Measurements from ENCODE around the gene PTPRH.
"Not testable (repeated sequence)": the region's sequence is repeated elsewhere in the genome, so short reads cannot be mapped to it uniquely, and the experiment has no call there.

Gene PTPRH

GRCh38 chr19:55224038-55224665 lies 14.9 kb upstream of the PTPRH start:
- no peak for DNase-seq

- DNase-seq, result no peak
Measured at GRCh38 chr19:55223291-55224037, 14.2 kb upstream of the PTPRH start.

- DNase-seq, result no peak
Measured at GRCh38 chr19:55220525-55220924, 11.2 kb upstream of the PTPRH start.

- peak; percentile 86 for DNase-seq
Measured at GRCh38 chr19:55216461-55217198, 7.3 kb upstream of the PTPRH start.

DNA sequence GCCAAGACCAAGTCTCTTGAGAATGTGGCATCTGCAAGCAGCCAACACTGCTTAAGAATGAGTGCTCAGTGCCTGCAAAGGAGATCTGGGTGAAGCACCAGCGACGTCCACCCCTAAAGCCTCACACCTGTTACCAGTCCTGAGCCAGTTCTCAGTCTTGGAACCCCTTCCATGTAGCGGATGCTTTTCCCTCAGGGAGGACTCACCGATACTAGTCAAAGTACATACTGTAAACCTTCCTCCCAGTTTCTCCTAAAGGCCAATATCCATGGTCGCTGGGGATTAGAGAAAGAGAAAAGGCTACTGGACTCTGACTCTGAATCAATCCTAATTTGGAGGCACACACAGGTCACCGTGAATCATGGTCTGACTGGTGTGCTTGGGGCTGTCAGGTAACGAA lies 4.2 kb upstream of the PTPRH start:
- DNase-seq, result no peak

DNA sequence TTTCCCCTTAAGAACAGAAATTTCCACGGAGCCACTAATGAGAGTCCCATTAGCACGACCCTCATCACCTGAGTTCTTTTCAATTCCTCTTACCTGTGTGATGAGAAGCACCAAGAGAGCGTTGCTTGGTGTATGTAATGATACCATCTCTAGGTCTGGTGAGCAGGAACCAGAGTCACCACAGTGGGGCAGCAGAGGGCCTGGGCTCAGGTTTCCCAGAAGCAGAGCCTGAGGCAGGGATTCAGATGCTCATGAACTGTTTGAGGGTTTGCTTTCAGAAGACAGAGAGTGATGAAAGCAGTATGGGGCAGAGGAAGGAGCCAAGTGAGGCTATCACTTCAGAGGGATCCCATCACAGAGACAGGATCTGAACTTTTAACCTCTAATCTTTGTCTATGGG lies 3.1 kb upstream of the PTPRH start:
- no peak for DNase-seq

GRCh38 chr19:55209693-55210472 lies 582 bp upstream of the PTPRH start:
- DNase-seq, result no peak

DNA sequence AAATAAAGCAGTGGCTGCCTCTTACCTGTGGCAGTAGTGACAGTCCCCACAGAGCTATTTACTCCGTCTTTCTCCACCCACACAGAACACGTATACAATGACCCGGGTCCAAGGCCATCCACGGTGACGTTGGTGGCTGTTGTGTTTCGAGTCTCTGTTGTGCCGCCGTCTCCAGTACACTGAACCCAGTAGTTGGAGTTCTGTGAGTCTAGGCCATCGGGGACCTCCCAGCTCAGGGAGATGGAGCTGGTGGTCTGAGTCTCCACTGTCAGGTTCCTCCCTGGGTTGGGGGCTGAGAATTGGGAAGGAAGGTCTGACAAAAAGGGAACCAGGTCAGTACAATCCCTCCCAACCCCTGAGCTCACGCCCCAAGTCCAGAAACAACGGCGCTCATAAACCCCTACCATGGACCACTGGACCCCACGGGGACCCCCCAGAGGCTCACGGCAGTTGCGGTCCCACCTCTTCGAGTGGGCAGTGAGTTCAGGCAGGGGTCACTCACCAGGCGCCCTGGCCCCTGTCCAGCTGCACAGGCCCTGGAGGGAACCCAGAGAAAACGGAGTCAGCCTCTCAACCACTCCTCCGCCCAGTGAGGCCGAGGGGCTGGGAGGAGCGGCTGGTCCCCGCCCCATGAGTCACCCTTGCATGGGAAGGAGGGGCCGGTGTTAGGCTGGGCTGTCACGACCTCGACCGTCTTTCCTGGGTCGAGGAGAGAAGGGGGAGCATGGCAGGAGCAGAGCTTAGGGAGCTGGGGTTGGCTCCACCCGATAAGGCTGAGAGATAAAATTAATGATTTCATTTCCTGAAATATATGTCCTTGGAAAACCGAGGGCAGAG lies 2.4 kb downstream of the PTPRH start:
- no peak for DNase-seq

- not testable (repeated sequence) for DNase-seq
Measured at GRCh38 chr19:55202199-55202598, 7.1 kb downstream of the PTPRH start.

DNA sequence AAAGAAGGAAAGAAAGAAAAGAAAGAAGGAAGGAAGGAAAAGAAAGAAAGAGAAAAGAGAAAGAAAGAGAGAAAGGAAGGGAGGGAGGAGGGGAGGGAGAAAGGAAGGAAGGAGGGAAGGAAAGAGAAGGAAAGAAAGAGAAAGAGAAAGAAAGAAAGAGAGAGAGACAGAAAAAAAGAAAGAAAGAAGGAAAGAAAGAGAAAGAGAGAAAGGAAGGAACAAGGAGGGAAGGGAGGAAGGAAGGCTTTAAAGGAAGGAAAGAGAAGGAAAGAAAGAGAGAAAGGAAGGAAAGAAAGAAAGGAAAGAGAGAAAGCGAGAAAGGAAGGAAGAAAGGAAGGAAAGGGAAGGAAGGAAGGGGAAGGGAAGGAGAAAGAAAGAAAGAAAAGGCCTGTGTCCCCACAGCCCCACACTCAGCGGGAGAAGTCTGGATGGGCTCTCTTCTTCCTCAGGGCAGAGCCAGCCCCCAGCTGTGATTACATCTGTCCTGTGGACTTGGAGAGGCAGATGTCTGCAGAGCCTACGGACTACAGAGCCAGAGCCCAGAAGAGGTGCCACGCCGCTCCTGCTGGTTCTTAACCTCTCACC lies 9.6 kb downstream of the PTPRH start:
- DNase-seq, result no peak

DNA sequence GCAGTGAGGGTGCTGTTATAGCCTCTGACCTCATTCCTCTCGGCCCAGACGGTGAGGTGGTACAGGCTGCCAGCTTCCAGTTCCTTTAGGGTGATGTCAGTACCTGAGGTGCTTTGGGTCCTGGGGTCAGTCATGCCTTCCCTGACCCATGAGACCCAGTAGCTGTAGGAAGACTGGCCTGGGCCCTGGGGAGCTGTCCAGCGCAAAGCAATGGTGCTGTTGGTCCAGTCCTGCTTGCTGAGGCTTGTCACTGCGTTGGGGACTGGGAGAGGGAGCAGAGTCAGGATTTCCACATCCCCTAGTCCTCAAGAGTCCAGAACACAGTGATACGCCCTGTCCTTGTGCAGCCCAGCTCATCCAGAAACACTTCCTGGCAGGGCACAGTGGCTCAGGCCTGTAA lies 10.7 kb downstream of the PTPRH start:
- no peak for DNase-seq

GRCh38 chr19:55197528-55197927 lies 11.8 kb downstream of the PTPRH start:
- DNase-seq, result no peak

DNA sequence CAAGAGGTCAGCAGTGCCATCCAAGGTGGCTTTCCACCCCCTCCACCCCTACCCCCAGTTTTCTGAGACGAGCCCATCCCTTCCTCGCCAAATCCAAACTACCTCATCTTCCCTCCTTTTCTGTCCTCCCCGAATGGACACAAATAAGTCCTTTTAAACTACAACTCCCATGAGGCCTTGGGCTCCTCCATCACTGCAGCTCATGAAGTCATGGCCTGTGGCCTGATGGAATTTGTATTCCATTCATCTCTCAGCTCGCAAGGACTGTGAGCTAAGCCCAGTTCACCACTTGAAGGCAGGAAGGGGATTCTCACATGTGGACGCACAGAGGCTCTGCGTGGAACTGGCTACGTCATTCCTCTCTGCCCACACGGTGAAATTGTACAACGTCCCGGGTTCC lies 12.5 kb downstream of the PTPRH start:
- DNase-seq, result no peak

- no peak for DNase-seq
Measured at GRCh38 chr19:55193481-55193880, 15.8 kb downstream of the PTPRH start.

- no peak for DNase-seq
Measured at GRCh38 chr19:55189403-55189835, 19.9 kb downstream of the PTPRH start.

DNA sequence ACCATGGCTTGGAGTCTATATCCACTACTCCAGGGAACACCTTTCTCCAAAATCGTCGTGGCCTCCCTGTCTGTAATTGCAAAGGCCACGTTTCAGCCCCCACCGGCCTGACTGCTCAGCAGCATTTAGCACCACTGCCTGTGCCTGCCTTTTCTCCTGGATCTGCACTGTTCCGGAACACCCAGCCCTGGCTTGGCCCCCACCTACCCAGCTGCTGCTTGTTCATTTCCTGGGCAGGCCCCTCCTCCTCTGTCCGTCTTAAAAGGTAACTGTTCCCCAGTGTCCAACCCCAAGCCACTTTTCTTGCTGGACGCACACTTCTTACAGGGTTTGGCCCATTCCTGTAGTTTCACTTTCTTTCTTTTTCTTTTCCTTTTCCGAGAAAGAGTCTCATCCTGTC lies 20.7 kb downstream of the PTPRH start:
- DNase-seq, result no peak

GRCh38 chr19:55186080-55186479 lies 23.2 kb downstream of the PTPRH start:
- DNase-seq, result no peak

DNA sequence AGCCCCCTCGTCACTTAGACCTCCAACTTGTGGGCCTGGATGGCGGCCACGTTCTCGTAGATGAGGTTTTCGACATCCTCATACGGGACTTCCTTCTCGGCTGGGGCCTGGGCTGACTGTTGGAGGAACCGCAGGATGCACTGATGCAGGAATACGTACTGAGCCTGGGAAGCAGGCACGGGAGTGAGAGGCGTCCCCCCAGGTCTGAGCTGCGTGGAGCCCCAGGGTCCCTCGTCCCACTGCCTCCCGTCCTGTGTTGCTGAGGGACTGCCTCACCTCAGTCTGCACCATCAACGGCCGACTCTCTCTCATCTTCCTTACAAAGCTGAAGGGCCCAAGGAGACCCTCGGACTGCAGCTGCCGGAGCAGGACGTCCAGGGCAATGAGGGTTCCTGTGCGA lies 27.6 kb downstream of the PTPRH start:
- no peak for DNase-seq

GRCh38 chr19:55179606-55180484 lies 29.5 kb downstream of the PTPRH start, which contains the start of gene SYT5:
SYT5 (minus strand) TSS chr19:55180289; CDS start chr19:55179041, 1,248 bp downstream.
- DNase-seq, result no peak

DNA sequence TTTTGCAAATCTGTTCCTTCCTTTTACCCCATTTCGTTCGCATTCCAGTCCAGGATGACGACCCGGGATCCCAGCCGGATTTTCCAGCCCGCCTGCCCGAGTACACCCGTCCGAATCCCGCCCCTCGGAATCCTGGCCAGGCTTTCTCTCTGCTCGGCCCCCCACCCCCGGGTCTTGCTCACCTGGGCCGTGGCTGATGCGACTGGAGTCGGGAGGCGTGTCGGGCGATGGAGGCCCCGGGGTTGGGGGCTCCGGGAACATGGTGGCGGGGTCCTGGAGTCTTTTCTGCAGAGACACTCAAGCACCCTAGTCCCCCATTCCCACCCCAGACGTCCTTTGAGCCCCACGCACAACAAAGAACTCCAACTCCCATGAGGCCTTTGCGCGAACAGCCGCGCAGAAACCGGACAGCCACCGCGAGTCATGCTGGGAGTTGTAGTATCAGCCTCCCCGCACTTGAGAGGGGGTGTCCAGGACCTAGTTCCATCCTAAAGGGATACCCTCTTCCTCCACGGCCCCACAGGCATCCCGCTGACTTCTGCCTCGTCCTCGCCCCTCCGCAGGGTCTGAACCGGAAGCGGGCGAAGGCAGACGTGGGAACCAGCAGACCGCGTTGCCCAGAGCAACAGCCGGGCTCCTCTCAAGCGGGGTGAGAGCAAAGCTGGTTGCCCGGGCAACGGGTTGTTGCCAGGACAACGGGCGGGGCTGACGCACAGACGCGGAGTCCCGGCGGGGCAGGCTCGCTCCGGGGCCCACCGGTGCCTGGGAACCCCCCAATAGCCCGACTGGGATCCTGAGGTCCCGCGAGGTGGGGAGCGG lies 30.3 kb downstream of the PTPRH start:
- peak; percentile 71 for DNase-seq

All from DMS 273 treated with DMSO at 0.1 percent for 48 hours (cell line).